HG03354 (cell line): ENCODE measurements around the gene CACNB1.
"Not testable (repeated sequence)": the region's sequence is repeated elsewhere in the genome, so short reads cannot be mapped to it uniquely, and the experiment has no call there.

ENCODE experiments used
- ATAC-seq: cut with Tn5 transposase; IDR thresholded peaks from one replicate; pipeline ENCODE4 v1.9.1; 2021; ENCODE audit warnings: mild to moderate bottlenecking; ENCODE audit not compliant: unreplicated experiment, poor library complexity, severe bottlenecking

The CACNB1 gene

GRCh38 chr17:39183045-39183444 lies 14.4 kb downstream of the CACNB1 start:
- no peak for ATAC-seq

GRCh38 chr17:39181303-39181702 lies 16.2 kb downstream of the CACNB1 start:
- no peak for ATAC-seq

GRCh38 chr17:39178536-39178935 lies 18.9 kb downstream of the CACNB1 start:
- no peak for ATAC-seq

- no peak for ATAC-seq
These were observed 20.2 kb downstream of the CACNB1 start for GRCh38 chr17:39177256-39177655.

- ATAC-seq, result no peak
These were observed 21.8 kb downstream of the CACNB1 start for GRCh38 chr17:39175695-39176093.

- ATAC-seq, result no peak
These were observed 22.4 kb downstream of the CACNB1 start for GRCh38 chr17:39174920-39175694.

- ATAC-seq, result no peak
These were observed 23.8 kb downstream of the CACNB1 start for GRCh38 chr17:39173526-39174274.

- ATAC-seq, result no peak
These were observed 24.4 kb downstream of the CACNB1 start for GRCh38 chr17:39173080-39173479.

GRCh38 chr17:39171933-39172332 lies 25.5 kb downstream of the CACNB1 start:
- no peak for ATAC-seq

- no peak for ATAC-seq
These were observed 26.9 kb downstream of the CACNB1 start for GRCh38 chr17:39170558-39170957.

GRCh38 chr17:39170109-39170508 lies 27.4 kb downstream of the CACNB1 start:
- no peak for ATAC-seq

GRCh38 chr17:39169518-39169917 lies 28.0 kb downstream of the CACNB1 start:
- no peak for ATAC-seq

- ATAC-seq, result no peak
These were observed 28.4 kb downstream of the CACNB1 start for GRCh38 chr17:39169101-39169500.

GRCh38 chr17:39168503-39168902 lies 29.0 kb downstream of the CACNB1 start:
- not testable (repeated sequence) for ATAC-seq

- ATAC-seq, result no peak
These were observed 30.0 kb downstream of the CACNB1 start for GRCh38 chr17:39167476-39167875.

GRCh38 chr17:39166437-39167335 lies 30.8 kb downstream of the CACNB1 start:
- ATAC-seq, result no peak

- no peak for ATAC-seq
These were observed 31.6 kb downstream of the CACNB1 start, which contains the start of gene ARL5C for GRCh38 chr17:39165841-39166349. TSS of gene ARL5C (minus strand) at chr17:39166161. CDS start at chr17:39165760, 401 bp downstream.

- ATAC-seq, result no peak
These were observed 32.2 kb downstream of the CACNB1 start for GRCh38 chr17:39165178-39165840.

GRCh38 chr17:39164675-39165143 lies 32.8 kb downstream of the CACNB1 start:
- peak; percentile 84 for ATAC-seq
